Right forelimb (tissue), 1 donor: ENCODE results near the gene EMD.

Source experiments
- DNase-seq: peaks from one replicate; pipeline ENCODE4 v3.0.0-alpha.2; 2018

EMD gene

DNA sequence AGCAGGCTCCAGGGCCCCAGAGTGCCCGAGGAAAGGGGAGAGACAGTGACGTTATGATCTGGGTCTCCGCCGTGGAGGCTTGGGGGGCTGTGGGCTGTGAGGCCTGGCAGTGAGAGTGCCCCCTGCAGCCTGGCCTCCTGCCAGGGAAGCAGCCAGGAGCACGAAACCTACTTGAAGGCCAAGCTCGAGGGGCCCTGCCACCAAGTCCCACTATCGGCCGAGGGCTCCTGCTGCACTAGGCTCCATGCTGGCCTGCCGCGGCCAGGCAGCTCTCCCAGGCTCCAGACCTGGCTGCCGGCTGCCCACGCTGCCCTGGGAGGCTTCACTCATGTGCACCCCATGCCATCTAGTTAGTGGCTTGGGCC, 23.3 kb upstream of the EMD start:
- DNase-seq: no peak

DNA sequence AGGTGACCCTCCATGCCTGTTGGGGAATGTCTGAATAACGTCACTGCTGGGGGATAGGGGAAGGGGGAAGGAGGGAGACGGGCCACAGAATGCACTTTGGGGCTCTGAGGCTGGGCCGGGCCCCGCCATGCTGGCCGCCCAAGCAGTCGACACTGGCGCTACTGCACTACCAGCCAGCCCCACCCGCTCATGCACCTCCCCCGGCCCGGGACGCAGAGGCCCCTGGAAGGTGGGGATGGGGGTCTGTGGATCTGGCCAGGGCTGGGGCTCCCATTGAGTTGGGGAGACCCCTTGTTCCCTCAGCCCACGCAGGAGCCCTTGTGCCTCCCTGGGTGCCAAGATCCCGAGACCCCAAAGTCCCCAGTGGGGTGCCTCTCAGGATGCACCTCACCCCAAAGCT, 22.5 kb upstream of the EMD start:
- no peak for DNase-seq

DNA sequence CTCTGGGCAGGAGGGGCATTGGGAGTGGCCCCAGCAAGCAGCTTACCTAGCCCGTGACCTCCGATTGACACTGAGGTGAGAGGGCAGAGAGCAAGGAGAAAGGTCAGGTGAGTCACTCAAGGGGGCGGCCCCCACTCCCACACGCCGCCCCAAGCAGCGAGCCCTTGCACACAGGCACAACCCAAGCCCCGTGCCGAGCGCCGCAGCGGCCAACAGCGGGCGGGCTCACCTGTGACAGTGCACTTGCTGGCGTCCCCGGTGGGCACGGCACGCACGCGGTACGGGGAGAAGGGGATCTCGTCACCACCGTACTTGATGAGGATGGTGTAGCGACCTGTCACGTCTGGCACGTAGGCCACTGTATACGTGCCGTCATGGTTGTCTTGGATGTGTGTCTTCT, 21.9 kb upstream of the EMD start:
- DNase-seq: no peak

DNA sequence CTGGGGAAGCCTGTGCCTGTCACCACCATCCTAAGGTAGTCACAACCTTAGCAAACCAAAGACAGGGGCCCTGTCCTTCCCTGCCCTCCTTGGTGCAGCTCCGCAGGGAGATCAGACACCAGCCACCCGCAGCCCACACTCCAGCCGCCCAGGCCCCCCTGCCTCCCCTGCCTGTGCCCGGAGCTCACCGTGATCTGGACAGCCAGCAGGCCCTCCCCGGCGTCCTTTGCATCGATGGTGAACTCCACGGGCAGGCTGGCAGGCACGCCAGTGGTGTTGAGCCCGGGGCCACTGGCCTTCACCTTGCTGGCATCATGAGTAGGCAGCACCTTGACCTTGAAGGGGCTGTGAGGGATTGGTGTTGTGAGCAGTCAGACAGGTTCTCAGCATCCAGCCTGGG, 21.1 kb upstream of the EMD start:
- DNase-seq: no peak

DNA sequence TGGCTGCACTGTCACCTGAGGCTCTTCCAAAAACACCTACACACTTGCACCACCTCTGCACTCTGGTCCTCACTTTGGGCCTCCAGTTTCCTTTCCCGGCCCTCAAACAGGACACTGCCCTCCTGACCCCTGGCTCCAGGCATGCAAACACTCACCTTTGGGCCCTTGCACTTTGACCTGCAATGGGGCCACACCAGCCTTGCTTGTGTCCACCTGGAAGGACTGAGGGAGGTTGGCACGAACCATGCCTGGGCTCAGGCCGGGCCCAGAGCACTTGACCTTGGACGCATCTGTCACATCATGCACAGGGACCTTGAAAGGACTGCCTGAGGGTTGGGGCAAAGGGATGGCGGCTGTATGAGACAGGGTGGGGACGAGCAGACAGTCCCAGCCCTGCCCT, 20.3 kb upstream of the EMD start:
- DNase-seq: no peak

DNA sequence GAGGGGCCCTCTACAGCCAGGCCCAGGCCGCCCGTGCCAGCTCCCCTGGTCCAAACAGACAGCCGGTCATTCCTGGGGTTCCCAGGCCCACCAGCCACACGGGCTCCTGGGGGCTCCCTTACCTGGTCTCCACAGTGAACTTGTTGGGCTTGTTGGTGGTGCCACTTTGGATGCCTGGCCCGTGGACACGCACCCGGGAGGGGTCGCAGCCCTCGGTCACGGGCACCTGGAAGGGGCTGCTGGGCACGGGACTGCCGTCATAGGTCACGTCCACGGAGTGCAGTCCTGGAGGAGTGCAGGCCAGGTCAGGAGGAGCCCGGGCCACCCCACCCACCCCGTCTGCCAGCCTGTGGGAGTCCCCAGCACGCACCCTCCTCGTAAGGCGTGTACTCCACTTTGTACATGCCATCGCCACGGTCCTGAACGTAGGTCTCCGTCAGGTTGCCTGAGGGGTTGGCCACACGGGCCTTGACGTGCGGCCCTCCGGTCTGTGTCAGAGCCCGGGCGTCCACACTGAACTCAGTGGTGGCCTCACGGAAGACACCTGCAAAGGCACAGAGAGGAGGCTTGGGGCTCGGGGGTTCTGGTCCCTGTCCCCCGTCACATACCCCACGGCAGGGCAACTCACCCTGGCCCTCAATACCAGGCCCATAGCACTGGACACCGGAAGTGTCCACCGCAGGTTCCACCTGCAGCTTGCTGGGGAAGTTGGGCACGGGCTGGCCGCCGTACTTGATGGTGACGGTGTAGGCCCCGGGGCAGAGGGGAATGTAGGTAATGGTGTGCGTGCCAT, 19.5 kb upstream of the EMD start:
- no peak for DNase-seq

DNA sequence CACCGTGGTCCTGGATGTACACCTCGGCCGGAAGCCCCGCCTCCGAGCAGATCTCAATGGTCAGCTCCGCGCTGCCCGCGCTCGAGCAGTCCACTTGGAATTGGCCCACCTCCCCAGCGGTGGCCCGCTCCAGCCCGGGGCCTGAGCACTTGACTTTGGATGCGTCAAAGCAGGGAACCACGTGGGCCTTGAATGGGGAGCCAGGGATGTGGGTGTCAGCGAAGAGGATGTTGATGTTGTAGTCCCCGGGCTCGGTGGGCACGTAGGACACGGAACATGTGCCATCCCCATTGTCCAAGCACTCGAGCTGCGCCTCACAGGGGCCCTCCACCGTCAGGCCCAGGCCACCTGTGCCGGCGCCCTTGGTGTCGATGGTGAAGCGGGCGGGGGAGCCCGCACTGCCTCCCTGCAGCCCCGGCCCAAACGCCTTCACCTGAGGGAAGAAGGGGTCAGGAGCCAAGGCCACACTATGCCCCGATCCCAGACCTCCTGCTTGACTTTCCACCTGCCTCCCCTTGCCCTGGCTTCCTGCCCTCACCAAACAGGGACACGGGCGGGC, 18.9 kb upstream of the EMD start:
- DNase-seq: no peak

DNA sequence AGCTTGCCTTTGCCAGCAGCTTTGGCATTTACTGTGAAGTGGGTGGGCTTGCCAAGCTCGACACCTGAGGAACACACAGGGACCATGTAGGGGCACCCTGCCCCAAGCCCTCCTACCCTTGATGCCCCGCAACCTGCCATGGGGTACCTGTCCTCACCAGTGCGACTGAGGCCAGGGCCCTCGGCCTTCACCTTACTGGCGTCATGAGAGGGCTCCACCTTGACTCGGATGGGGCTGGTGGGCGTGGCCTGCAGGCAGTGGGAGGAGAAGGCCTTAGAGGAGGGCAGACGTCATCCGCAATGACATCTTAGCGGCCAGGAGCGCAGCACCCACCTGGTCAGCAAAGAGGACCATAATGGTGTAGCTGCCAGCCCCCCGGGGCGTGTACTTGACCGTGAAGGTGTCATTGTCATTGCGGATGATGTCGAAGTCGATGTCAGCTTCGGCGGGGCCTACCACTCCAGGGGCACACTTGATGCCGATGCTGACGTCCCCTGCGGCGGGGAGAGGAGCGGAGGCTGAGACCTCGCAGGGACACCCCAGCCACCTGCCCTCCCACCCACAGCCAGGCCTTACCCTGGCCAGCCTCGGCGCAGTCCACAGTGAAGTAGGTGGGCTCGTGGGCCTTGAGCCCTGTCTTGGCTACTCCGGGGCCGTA, 16.9 kb upstream of the EMD start:
- DNase-seq: no peak

DNA sequence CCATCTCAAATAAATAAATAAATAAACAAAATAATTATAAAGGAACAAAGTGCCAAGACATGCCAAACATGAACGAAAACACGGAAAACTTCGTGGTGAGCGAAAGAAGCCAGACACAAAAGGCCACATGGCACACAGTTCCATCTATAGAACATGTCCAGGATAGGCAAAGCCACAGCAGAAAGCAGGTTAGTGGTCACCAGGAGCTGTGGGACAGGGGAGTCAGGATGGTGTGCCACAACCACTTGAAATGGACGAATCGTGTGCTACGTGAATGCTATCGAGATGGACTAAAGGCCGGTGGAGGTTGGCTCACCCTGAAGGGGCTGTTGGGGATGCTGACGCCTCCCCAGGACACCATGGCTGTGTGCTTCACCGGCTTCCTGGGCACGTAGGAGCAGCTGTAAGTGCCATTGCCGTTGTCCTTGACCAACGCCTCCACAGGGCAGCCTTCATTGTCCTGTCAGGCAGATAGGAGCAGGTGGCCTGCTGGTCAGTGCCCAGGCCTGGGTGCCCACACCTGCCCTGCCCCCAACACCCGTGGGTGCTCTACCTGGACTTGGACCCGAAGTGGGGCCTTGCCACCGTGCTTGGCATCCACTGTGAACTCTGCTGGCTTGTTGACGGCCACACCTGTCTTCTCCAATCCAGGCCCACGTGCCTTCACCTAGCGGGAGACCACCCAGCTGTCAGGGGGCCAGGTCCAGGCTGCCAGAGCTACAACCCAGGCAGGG, 15.2 kb upstream of the EMD start:
- no peak for DNase-seq

DNA sequence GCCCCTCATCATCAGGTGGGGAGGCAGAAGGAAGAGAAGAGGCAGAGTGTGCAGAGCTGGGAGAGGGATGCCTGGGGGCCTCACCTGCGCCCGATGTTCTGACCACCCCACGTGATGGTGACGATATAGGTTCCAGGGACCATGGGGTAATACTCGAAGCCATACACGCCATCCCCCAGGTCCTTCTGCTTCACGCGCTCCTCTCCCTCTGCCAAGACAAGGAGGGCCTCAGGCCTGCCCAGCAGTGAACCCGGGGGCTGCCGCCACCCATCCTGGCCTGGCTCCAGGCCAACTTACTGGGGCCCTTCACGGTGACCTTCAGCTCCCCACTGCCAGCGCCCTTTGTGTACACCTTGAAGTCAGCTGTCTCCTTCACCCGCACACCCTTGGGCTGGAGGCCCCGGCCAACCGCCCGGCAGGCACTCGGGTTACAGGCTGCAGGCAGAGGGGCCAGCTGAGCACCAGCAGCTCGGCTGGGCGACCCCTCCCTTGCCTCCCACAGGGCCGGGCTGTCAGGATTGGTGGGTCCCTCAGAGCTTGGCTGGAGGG, 14.0 kb upstream of the EMD start:
- DNase-seq: no peak

DNA sequence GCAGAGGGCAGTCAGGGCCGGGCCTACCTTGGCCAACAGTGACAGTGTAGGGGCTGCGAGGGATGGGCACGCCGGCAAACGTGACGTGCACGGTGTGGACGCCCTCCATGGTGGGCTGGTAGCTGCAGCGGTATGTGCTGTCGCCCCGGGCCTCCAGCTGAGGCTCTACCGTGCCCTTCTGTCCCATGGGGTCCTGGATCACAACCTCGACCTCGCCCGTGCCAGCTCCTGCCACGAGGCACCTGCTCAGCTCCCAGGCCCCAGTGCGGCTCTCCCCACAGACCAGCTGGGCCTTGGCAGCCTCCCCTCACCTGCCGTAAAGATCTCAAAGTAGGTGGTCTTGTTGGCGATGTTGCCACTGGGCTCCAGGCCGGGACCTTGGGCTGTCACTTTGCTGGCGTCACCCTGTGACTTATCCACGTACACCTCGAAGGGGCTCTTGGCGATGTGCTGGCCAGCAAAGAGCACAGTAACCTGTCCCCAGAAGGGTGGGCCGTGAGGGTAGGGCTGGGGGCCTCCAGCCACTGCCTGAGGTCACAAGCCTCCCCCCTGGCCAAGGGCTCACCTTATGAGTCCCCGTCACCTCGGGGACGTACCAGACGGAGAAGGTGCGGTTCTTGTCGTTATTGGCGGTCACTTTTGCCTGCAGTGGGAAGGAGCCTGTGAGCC, 13.0 kb upstream of the EMD start:
- DNase-seq: no peak

DNA sequence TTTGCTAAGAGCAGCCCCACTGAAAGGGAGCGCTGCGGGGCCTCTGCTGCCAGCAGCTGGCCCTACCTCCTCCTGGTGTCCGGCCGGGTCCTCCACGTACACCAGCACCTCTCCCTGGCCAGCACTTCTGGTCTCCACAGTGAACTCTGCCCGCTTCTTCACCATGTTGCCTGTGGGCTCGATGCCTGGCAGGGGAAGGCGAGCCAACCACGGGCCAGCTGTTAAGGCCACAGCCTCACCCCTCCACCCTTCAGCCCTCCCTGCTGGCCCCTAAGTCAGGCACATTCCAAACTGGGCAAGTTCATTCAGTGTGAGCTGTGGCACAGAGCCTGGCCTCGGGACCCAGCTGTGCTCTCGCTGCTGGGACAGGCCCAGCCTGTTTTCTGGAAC, 12.4 kb upstream of the EMD start:
- no peak for DNase-seq

DNA sequence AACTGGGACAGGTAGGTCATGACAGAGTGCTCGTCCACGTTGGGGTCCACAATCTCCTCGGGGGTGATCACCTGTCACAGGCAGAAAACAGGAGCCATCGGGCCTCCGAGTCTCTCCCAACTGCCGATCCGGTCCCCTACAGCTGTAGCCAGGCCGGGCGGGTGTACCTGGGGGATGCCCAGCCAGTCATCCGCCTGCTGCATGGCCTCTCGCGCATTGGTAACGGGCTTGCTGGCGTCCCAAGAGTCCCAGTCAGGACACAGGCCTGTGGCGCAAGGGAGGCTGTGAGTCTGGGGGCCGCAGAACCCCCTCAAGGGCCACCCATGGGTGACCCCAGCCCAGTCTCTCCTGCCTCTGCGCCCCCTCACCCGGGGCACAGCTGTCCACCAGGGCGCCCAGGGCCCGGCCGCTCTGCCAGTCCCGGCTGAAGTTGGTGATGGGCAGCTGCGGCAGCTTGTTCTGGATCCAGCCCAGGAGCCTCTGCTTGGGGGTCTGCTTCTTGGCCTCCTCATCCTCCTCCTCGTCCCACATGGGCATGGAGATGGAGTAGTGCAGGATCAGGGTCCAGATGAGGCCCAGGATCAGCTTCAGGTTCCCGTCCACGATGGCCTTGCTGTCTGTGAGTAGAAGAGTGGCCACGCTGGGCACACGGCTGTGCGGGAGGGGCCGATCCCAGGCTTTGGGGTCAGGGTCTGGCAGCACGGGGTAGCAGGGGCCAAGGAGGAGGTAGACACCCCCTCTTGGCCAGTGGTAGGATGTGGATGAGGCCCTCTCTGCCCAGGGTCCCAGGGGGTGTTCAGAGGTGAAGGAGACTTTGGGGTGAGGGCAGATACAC, 11.4 kb upstream of the EMD start:
- DNase-seq: no peak

DNA sequence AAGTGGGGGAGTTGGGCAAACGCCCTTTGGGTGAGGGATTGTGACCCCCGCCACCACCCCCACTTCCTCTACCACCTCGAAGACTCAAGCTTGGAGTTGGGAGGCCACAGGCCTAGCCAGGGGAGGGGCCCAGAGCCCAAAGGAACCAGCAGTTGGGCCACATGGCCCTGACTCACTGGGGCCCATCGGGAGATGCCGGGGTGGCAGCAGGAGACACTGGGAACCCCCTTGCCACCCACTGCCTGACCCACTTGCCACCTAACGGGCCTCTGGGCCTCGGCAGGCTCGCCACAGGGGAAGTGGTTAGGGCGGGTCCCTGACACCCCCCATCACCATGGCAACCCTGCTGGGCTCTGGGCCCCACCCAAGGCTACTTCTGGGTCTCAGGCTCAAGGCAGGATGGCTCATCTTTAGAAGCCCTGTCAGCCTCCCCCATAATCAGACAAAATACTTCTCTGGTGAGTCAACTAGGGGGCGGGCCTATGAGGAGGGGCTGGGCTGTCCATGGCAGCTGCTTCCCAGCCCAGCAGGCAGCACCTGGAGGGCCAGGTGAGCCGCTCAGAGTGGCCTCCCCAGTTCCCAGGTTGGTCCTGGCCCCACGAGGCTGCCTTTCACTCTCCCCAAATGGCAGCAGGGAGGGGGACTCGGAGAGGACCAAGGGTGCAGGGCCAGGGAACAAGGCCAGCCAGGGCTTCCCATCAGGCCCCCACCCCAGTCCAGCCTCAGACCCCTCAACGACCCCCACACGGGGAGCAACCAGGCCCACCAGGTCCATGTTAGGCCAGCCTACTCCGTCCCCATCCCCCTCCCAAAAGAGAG, 10.3 kb upstream of the EMD start:
- peak; percentile 67 for DNase-seq

DNA sequence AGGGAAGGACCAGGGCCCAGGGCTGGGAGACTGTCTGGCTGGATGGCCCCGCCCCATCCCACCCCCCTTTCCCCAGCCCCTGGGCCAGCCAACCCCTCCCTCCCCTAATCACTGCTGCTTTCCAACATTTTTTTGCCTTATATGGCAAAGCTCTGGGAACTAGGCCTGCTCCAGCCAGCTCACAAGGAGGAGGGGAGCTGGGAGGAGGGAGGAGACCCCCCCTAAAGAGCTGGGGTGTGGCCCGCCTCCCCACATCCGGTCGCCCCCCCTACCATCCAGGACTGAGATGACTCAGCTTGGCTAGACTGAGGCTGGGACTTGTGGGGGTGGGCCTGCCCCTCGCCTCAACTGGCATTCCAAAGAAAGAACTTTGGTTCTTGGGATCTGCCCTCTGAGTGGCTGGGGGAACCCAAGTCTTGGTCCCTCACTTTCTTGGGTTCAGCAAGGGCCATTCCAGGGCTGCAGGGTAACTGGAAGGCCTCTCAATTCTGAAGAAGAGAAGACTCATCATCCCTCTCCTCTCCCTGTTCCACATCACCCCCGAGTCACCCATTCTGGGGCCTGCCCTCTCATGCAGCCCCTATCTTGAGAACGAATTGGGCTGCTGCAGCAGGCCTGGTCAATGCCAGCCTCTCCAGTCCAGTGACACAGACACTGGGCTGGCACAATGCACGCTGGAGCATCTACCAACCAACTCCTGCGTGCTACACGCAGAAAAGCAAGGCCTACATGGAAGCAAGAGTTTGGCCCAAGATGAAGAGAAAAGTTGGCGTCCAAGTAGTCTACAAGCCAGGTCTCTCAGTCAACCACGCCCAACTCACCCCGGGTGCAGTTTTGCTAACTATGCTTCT, 9.4 kb upstream of the EMD start:
- DNase-seq: peak; percentile 83

DNA sequence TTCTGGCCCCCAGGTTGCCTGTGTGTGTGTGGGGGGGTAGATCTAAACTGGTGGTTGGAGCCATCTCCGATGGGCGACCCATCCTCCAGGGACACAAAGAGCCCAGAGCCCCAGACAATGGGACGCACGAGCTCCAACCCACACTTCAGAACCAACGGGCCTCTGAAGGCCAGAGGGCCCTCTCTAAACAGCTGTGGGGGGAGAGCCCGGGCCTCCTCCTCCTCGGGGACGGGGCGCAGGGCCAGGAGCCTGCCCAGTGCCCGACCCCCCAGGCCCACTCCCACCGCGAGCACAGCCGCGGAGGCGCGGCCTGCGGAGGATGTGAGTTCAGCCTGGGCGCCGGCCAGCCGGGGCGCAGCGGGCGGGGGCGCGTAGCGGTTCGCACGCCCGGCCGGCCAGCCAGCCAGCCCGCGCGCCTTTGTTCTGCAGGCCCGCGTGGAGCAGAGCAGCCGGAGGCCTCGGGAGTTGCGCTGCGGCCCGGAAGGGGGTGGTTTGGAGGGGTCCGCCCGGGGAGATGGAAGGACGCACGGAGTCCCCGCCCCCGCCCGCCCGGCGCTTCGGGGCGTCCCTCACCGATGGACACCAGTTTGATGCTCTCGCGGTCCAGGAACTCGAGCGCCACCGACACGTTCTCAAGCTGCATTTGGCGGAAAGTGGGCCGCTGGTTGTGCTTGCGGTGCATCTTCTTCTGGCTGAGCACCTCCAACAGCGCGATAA, 8.6 kb upstream of the EMD start:
- DNase-seq: peak; percentile 60

DNA sequence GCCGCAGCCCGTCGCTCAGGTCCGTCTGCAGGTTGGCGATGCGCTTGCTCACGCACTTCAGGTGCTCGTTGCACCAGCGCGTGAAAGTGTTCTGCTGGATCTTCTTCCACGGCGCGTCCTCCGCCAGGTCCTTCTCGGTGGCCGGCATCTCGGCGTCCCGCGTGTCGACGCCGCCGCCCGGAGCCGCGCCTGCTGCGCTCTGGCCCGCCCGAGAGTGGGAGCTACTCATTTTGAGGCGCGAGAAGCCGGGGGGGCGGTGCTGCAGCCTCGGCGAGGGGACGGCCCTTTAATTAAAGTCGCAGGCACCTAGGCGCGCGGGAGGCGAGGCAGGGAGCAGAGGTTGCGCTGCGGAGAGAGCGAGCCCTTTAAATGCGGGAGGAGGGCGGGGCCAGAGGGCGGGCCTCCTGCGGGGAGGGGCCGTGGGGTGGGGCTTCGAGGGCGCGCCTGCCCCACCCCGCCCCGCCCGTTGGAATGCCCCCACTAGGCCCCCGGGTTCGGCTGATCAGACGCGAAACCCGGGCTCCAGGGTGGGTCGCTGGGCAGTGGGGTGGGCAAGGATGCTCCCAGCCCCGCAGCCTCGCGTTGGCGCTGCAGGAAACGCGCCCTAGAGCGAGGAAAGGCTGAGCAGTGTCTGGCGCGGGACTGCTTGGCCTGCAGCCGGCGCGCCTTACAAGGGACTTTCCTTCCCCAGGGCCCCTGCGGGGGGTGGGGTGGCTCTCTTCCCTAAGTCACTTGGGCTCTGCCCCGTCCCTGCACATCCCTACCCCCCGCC, 7.9 kb upstream of the EMD start:
- DNase-seq: peak; percentile 91

DNA sequence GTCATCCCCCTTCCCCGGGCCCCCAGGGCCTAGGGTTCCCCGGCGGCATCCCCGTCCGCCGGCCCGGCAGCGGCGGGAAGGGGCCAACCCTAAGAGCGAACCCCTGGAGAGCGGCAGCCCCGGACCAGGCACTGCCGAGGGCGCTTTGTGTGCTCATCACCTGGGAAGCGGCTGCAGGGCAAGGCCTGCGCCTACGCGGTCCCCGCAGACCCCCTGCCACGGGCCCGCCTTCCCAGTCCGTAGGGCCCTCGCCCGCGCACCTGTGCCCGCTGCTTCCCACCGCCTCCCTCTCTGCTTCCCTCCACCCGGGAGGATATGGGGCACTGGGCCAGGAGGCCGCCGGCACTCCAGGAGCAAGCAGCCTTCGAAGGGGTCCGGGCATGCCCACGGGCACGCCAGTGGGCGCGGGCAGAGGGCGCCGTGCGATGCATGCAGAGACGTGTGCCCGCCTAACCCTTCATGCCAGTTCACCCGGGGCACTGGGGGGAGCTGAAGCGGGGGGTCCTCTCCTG, 7.2 kb upstream of the EMD start:
- DNase-seq: no peak
